Small intestine (tissue), 7 donors: ENCODE results near the gene MAN1B1. TPM values are rescaled to one million over a fixed set of nuclear protein-coding genes. Genes with fewer than 3 reads are reported as not detected.

ENCODE experiments used
- DNase-seq, 2 donors: peaks; one replicate each; pipeline versions ENCODE4 v3.0.0 to v3.0.0-alpha.2; 2013
- FAIRE-seq: peaks from 2 replicates; lab custom pipeline; 2012; peaks lifted over from hg19 to GRCh38; lab: Jason Lieb, UNC
- H3K27ac ChIP-seq, 3 donors: one replicate each; pipeline ENCODE4 v1.5.1; 2013; ENCODE audit warnings: low read length in 2 of 3, mild to moderate bottlenecking in 2 of 3, control low read depth in 1 of 3, inconsistent platforms in 1 of 3, low read depth in 1 of 3, moderate library complexity in 1 of 3
- H3K27me3 ChIP-seq, 3 donors: one replicate each; pipeline ENCODE4 v1.6.1; 2013; ENCODE audit warnings: low read length in 3 of 3, inconsistent platforms in 1 of 3; ENCODE audit not compliant: control insufficient read depth in 3 of 3, insufficient read depth in 3 of 3
- H3K36me3 ChIP-seq, 3 donors: one replicate each; pipeline ENCODE4 v1.6.1; 2013; ENCODE audit warnings: low read length in 3 of 3, inconsistent platforms in 1 of 3, low read depth in 1 of 3, mild to moderate bottlenecking in 1 of 3, moderate library complexity in 1 of 3; ENCODE audit not compliant: control insufficient read depth in 3 of 3, insufficient read depth in 2 of 3
- H3K4me1 ChIP-seq, 3 donors: one replicate each; pipeline ENCODE4 v1.6.1; 2013; ENCODE audit warnings: low read length in 2 of 3, inconsistent platforms in 1 of 3, low read depth in 1 of 3, mild to moderate bottlenecking in 1 of 3, moderate library complexity in 1 of 3; ENCODE audit not compliant: control insufficient read depth in 3 of 3, insufficient read depth in 2 of 3
- H3K4me3 ChIP-seq, 3 donors: one replicate each; pipeline ENCODE4 v1.5.1; 2013; ENCODE audit warnings: low read length in 3 of 3, control low read depth in 1 of 3, inconsistent platforms in 1 of 3, low read depth in 1 of 3, mild to moderate bottlenecking in 1 of 3, moderate library complexity in 1 of 3
- H3K9me3 ChIP-seq, 2 donors: one replicate each; pipeline ENCODE4 v1.6.1; 2013; ENCODE audit warnings: low read depth in 1 of 2, low read length in 1 of 2; ENCODE audit not compliant: control insufficient read depth in 2 of 2, insufficient read depth in 1 of 2
- WGBS, 3 donors: extraction: QIAGEN DNeasy Blood & Tissue Kit; methylation state at CpG; one replicate each; pipeline ENCODE4 v1.1.7; 2013; 5-methylcytosine and 5-hydroxymethylcytosine counted together
- polyA plus RNA-seq, 4 donors: library from polyadenylated mRNA; stranded (reverse) in 3 of 4; unstranded in 1 of 4; fragments of 200-250 nt in 3 of 4; fragments of 120-200 nt in 1 of 4; gene quantifications; one replicate each; pipeline versions ENCODE4 v1.2.1 to v1.2.3, GENCODE V29; 2013
- donor health status: healthy with polysubstance abuse.
- donor health status: control.
- donor health status: control.
- donor health status: Bipolar disorder and iron deficiency.
- donor health status: healthy.

The MAN1B1 gene
- polyA plus RNA-seq, 4 donors = 40.3 to 69.4 (median 42.5) TPM

GRCh38 chr9:137083394-137084004 lies 3.3 kb upstream of the MAN1B1 start:
- Histone ChIP-seq H3K27me3 (peaks cover 0 to 18% (median 0%) of the 10 kb centered on the region in 3 donors), H3K36me3 (peaks cover 0 to 53% (median 0%) of the 10 kb centered on the region in 3 donors), H3K4me3 (no peak overlapping the region), H3K4me1 (peaks cover 0 to 27% (median 10%) of the 10 kb centered on the region in 3 donors), H3K27ac (peak overlapping the region in 1 of 3 donors; percentile 67), H3K9me3 (no peaks in the 10 kb centered on the region)
- DNase-seq (peak in 1 of 2 donors; percentile 63), FAIRE-seq (no peak)
- 35 to 56% (median 54%) methylated on average over 12 of the region's 12 CpGs for WGBS, 3 donors

- no peaks in the 10 kb centered on the region for H3K9me3 ChIP-seq
- peaks cover 0 to 48% (median 0%) of the 10 kb centered on the region in 3 donors for H3K36me3 ChIP-seq
- H3K27me3 ChIP-seq = peaks cover 0 to 8% (median 0%) of the 10 kb centered on the region in 3 donors
- H3K27ac ChIP-seq = no peak overlapping the region
- WGBS, 3 donors = 66 to 87% (median 78%) methylated on average over 9 of the region's 9 CpGs
- DNase-seq (no peak), FAIRE-seq (no peak)
- no peak overlapping the region for H3K4me3 ChIP-seq
- H3K4me1 ChIP-seq = peaks cover 0 to 18% (median 10%) of the 10 kb centered on the region in 3 donors
Measured at GRCh38 chr9:137084526-137084925, 2.3 kb upstream of the MAN1B1 start.

GRCh38 chr9:137085920-137086530 lies 760 bp upstream of the MAN1B1 start:
- no peak for FAIRE-seq
- H3K27me3 ChIP-seq = no peaks in the 10 kb centered on the region
- H3K36me3 ChIP-seq = peaks cover 0 to 45% (median under 1%) of the 10 kb centered on the region in 3 donors
- peaks cover 0 to 18% (median 10%) of the 10 kb centered on the region in 3 donors for H3K4me1 ChIP-seq
- no peaks in the 10 kb centered on the region for H3K9me3 ChIP-seq
- peak; percentile 40 to 72 for DNase-seq
- peak overlapping the region; percentile 69 to 99 (median 94) for H3K27ac ChIP-seq
- WGBS, 3 donors = 1% methylated on average over 44 to 58 of the region's 58 CpGs
- H3K4me3 ChIP-seq = peak overlapping the region; percentile 52 to 82 (median 61)

GRCh38 chr9:137087409-137087925 lies 682 bp downstream of the MAN1B1 start:
- Histone ChIP-seq H3K27ac (peak overlapping the region; percentile 69 to 94 (median 85)), H3K9me3 (no peaks in the 10 kb centered on the region), H3K4me1 (peaks cover 0 to 18% (median 10%) of the 10 kb centered on the region in 3 donors), H3K4me3 (peak overlapping the region; percentile 44 to 80 (median 61)), H3K36me3 (peaks cover 0 to 39% (median 3%) of the 10 kb centered on the region in 3 donors), H3K27me3 (no peaks in the 10 kb centered on the region)
- DNase-seq (peak in 1 of 2 donors; percentile 17), FAIRE-seq (no peak)
- 10 to 11% (median 10%) methylated on average over 22 of the region's 22 CpGs for WGBS, 3 donors

- Histone ChIP-seq H3K4me1 (peaks cover 0 to 18% (median 10%) of the 10 kb centered on the region in 3 donors), H3K4me3 (no peak overlapping the region), H3K27ac (no peak overlapping the region), H3K27me3 (no peaks in the 10 kb centered on the region), H3K9me3 (no peaks in the 10 kb centered on the region), H3K36me3 (peaks cover 0 to 39% (median 3%) of the 10 kb centered on the region in 3 donors)
- FAIRE-seq (no peak), DNase-seq (no peak)
- 58 to 81% (median 68%) methylated on average over 5 of the region's 5 CpGs for WGBS, 3 donors
Measured at GRCh38 chr9:137088121-137088520, 1.3 kb downstream of the MAN1B1 start.

- FAIRE-seq = no peak
- no peak for DNase-seq
- Histone ChIP-seq H3K9me3 (no peaks in the 10 kb centered on the region), H3K27me3 (no peaks in the 10 kb centered on the region), H3K27ac (no peak overlapping the region), H3K4me1 (peaks cover 0 to 18% (median 4%) of the 10 kb centered on the region in 3 donors), H3K36me3 (peaks cover 0 to 37% (median 3%) of the 10 kb centered on the region in 3 donors), H3K4me3 (no peak overlapping the region)
- 74 to 80% (median 75%) methylated on average over 11 of the region's 11 CpGs for WGBS, 3 donors
Measured at GRCh38 chr9:137089232-137089947, 2.6 kb downstream of the MAN1B1 start.

- H3K4me1 ChIP-seq = no peaks in the 10 kb centered on the region
- FAIRE-seq (no peak), DNase-seq (peak in 1 of 2 donors; percentile 79)
- no peaks in the 10 kb centered on the region for H3K27me3 ChIP-seq
- H3K9me3 ChIP-seq = no peaks in the 10 kb centered on the region
- 38 to 56% (median 38%) methylated on average over 30 of the region's 30 CpGs for WGBS, 3 donors
- H3K4me3 ChIP-seq = peak overlapping the region in 1 of 3 donors; percentile 26
- peaks cover 3 to 78% (median 4%) of the 10 kb centered on the region in 3 donors for H3K36me3 ChIP-seq
- H3K27ac ChIP-seq = peak overlapping the region in 2 of 3 donors; percentile 53 to 71
Measured at GRCh38 chr9:137095664-137096517, 9.1 kb downstream of the MAN1B1 start.
